Activated naive CD4-positive, alpha-beta T cell treated with anti-CD3 and anti-CD28 coated beads, Interleukin-2, amount 50 U/mL, for 72 hours (primary cell): ENCODE measurements around the gene PBX4. TPM values are rescaled to one million over a fixed set of nuclear protein-coding genes. Genes with fewer than 3 reads are reported as not detected.

Experiments
- ATAC-seq, 2 donors: fragments of 150-1000 bp; cut with Tn5 transposase; 2 replicates each; pipeline ENCODE4 v1.10.0; 2021; ENCODE audit warnings: mild to moderate bottlenecking in 2 of 2, moderate library complexity in 2 of 2
- DNase-seq, 2 donors: peaks; one replicate each; pipeline ENCODE4 v3.0.0; 2021 to 2022; ENCODE audit warnings: low spot score in 2 of 2
- H3K27ac Mint-ChIP-seq, 2 donors: one replicate each; pipeline ENCODE4 v1.8.0; 2022; ENCODE audit warnings: mild to moderate bottlenecking in 2 of 2, mixed read lengths in 2 of 2
- H3K36me3 Mint-ChIP-seq, 2 donors: one replicate each; pipeline ENCODE4 v1.8.0; 2022; ENCODE audit warnings: mixed read lengths in 2 of 2
- H3K9me3 Mint-ChIP-seq, 2 donors: one replicate each; pipeline ENCODE4 v1.8.0; 2022; ENCODE audit warnings: mixed read lengths in 2 of 2
- total RNA-seq, 2 donors: library from RNA; stranded (reverse); gene quantifications; one replicate each; pipeline ENCODE4 v1.2.3, GENCODE V29; 2022

Gene PBX4
- total RNA-seq, 2 donors from 2014 or later = 27.6 to 37.3 TPM

DNA sequence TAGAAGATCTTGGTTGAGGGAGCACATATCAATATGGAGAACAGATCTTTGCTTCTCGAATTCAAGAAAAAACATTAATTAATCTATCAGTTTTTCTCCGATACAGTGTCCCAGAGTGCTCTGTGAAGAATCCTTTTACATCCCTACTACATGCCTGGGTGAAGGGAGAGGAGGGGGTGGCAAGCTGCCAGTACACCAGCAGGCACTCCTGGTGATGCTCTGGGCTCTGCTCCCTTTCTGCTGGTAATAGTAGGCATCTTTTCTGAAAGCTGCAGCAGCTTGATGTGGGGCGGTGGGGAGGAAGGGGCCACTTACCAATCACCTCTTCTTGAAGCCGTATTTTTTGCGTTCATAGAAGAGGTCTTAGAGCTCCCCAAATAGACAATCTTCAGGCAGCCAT is 30.7 kb downstream of the PBX4 start:
- H3K36me3 Mint-ChIP-seq = peaks cover 5 to 19% of the 10 kb centered on the region in 2 donors

DNA sequence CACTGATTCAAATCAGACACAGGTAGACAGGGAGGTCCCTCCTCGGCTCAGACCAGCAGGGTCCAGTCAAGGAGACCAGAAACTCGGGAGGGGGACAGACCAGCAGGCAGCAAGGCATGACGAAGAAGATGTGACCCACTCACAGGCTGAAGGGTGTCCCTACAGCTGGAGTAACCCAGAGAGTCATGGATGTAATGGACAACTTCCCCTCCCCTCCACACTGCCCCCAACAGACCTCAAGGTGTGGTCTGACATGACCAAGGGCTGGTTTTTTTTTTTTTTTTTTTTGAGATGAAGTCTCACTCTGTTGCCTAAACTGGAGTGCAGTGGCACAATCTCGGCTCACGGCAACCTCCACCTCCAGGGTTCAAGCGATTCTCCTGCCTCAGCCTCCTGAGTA is 34.1 kb downstream of the PBX4 start:
- no peak for ATAC-seq
- Mint-ChIP-seq H3K27ac (no peak overlapping the region), H3K9me3 (no peaks in the 10 kb centered on the region), H3K36me3 (peaks cover 0 to 12% of the 10 kb centered on the region in 2 donors)
- no peak for DNase-seq

More for the DNA sequence above, 30.7 kb downstream of the PBX4 start:
- no peak for DNase-seq
- H3K9me3 Mint-ChIP-seq = no peaks in the 10 kb centered on the region
- no peak for ATAC-seq
- peak overlapping the region in 1 of 2 donors; percentile 94 for H3K27ac Mint-ChIP-seq

GRCh38 chr19:19582471-19582870 is 36.0 kb downstream of the PBX4 start:
- DNase-seq = no peak
- no peak for ATAC-seq
- peak overlapping the region in 1 of 2 donors; percentile 14 for H3K27ac Mint-ChIP-seq
- no peaks in the 10 kb centered on the region for H3K9me3 Mint-ChIP-seq
- no peaks in the 10 kb centered on the region for H3K36me3 Mint-ChIP-seq

DNA sequence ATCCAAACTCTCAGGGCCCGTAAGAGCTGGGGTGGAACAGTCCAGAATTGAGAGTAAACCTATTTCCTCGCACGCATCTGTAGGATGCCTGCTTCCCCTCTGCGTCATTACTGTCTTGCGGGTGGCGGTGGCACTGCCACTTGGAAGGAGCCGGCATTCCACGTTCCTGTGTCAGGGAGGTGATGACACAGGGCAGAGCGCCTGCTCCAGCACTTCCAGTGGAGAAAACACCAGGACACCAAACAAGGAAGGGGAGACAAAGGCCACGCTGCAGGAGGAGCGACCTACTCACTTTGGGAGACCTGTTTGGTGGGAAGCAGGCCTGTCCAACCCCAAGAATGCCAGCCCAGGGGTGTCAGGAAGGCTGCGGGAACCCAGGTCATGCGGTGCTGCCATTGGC is 37.1 kb downstream of the PBX4 start:
- no peak for ATAC-seq
- peak overlapping the region in 1 of 2 donors; percentile 88 for H3K27ac Mint-ChIP-seq
- H3K36me3 Mint-ChIP-seq = no peaks in the 10 kb centered on the region
- no peaks in the 10 kb centered on the region for H3K9me3 Mint-ChIP-seq
- DNase-seq = no peak

DNA sequence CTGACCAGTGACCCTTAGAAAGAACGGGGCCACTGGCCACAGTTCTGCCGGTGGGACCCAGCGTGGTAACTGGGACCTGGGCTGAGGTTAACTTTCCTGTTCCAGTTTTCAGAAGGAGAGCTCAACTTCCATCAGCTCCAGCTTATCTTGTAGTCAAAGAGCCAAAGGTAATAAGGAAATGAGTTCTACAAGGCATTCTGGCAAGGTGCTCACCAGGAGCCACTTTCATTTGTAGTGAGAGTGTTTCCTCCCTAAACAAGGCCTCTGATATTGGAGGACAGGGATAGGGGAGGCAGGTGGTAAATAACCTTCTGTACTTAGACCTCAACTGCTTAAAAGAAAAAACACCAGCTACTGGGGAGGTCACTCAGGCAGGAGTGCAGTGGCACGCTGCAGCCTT is 38.1 kb downstream of the PBX4 start:
- ATAC-seq (no peak), DNase-seq (no peak)
- Mint-ChIP-seq H3K9me3 (no peaks in the 10 kb centered on the region), H3K27ac (no peak overlapping the region), H3K36me3 (no peaks in the 10 kb centered on the region)

DNA sequence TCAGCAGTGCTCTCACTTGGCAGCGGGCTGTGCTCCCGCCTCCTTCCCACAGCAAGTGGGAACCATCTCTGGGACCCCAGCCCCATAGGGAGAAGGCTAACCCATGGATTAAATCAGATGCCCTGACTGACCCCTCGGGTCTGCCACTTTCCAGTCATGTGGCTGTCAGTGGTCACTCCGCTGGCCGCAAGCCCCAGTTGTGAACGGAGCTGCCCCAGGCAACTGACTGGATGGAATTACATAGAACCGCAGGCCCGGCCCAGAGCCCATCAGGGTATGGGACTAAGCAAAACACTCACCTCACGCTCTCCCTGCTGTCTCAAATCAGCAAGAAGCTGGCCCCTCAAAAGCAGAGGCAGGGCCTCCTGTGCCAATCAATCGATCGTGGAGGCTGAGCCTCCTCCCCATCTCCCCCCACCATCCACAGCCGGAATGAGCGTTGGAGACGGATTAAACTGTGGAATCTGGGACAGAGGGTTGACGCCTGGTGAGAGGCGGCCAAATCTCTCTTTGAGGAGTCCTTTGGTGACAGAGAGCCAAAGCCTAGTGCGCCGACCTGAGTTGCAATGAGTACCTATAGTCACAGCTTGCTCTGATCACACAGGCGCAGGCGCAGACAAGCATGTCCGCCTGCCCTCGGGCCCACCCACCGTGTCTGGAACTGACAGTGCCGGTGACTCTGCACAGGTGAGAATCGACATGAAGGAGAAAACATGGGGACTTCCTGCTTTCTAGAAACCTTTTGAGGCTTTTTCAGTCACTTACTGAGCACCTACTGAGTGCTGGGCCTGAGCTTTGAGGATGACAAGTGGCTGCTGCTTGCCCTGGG is 38.7 kb downstream of the PBX4 start:
- Mint-ChIP-seq H3K27ac (peak overlapping the region; percentile 46 to 72), H3K9me3 (no peaks in the 10 kb centered on the region), H3K36me3 (no peaks in the 10 kb centered on the region)
- DNase-seq (no peak), ATAC-seq (no peak)

DNA sequence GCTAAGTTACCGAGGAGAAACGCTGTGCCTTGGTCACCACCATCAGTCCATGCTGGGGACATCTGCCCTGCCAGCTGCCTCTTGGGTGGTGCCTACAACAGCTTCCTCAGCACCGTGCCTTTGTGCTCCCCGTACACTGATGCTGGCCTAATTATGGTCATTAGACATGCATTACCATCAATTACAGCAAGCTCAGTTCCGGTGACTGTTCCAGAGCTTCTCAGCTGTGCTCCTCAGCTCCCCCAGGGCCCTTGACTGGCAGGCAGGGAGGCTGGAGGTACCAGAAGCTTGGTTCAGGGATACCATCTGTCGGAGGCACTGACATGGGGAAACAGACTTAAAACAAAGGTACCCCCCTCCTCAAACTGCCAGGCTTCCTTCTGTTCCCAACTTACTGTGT is 40.2 kb downstream of the PBX4 start:
- Mint-ChIP-seq H3K36me3 (peaks cover 0 to 3% of the 10 kb centered on the region in 2 donors), H3K9me3 (no peaks in the 10 kb centered on the region), H3K27ac (no peak overlapping the region)
- no peak for ATAC-seq
- DNase-seq = no peak

DNA sequence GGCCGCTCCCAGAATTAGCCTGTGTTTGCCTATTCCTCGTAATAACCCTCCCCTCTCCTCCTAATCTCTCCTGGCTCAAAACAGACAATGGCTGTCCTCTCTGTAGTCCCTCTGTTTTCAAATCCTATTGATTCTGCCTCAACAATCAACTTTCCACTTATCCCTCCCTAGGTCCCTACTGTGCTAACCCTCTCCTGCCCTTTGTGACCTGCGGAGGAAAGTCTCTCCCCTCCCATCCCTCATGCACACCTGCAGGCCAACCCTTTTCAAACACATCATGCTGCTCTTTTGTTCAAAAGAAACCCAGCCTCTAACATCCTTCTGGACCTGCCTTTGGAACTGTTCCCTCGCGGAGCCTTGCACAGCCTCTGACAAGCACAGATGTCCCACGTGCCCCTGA is 43.1 kb downstream of the PBX4 start:
- no peak for ATAC-seq
- Mint-ChIP-seq H3K36me3 (peaks cover 0 to 10% of the 10 kb centered on the region in 2 donors), H3K9me3 (no peaks in the 10 kb centered on the region), H3K27ac (peak overlapping the region; percentile 4 to 7)
- no peak for DNase-seq

DNA sequence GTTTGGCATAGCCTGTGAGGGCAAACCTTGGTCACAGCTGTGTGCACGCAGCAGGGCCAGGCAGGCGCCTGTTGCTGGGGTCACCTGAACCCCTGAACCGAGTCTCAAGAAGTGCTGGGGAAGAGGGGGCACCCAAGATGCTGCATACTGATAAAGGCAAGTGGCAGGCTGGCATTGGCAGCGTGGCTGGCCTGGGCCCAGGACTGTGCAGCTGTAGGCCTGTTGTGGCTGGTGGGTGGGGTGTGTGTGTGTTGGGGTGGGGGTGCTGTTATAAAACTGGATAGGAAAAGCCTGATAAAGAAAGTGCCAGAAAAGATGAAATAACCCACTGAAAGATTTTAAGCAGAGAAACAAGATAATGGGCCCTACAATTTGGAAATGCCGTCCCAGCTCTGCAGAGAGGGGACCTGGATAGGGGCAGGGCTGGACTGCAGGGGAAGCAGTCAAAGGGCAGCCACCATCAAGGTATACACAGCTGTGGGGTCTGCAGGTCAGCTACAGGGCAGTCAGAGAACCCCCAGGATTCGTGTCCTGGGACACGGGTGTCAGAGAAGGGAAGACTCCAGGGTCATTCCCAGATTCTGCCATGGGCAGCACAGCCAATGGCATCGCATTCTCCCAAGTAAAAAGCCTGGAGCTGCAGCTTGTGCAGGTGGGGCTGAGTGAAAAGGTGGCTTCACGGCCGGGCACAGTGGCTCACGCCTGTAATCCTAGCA is 47.3 kb downstream of the PBX4 start:
- H3K9me3 Mint-ChIP-seq = no peaks in the 10 kb centered on the region
- H3K27ac Mint-ChIP-seq = peak overlapping the region; percentile 5 to 30

GRCh38 chr19:19570571-19570970 is 47.9 kb downstream of the PBX4 start:
- H3K36me3 Mint-ChIP-seq = peaks cover 0 to 24% of the 10 kb centered on the region in 2 donors
- H3K9me3 Mint-ChIP-seq = no peaks in the 10 kb centered on the region
- ATAC-seq (no peak), DNase-seq (no peak)
- peak overlapping the region; percentile 5 to 30 for H3K27ac Mint-ChIP-seq

More for the DNA sequence above, 47.3 kb downstream of the PBX4 start:
- DNase-seq = no peak
- peaks cover 0 to 24% of the 10 kb centered on the region in 2 donors for H3K36me3 Mint-ChIP-seq
- ATAC-seq = no peak

DNA sequence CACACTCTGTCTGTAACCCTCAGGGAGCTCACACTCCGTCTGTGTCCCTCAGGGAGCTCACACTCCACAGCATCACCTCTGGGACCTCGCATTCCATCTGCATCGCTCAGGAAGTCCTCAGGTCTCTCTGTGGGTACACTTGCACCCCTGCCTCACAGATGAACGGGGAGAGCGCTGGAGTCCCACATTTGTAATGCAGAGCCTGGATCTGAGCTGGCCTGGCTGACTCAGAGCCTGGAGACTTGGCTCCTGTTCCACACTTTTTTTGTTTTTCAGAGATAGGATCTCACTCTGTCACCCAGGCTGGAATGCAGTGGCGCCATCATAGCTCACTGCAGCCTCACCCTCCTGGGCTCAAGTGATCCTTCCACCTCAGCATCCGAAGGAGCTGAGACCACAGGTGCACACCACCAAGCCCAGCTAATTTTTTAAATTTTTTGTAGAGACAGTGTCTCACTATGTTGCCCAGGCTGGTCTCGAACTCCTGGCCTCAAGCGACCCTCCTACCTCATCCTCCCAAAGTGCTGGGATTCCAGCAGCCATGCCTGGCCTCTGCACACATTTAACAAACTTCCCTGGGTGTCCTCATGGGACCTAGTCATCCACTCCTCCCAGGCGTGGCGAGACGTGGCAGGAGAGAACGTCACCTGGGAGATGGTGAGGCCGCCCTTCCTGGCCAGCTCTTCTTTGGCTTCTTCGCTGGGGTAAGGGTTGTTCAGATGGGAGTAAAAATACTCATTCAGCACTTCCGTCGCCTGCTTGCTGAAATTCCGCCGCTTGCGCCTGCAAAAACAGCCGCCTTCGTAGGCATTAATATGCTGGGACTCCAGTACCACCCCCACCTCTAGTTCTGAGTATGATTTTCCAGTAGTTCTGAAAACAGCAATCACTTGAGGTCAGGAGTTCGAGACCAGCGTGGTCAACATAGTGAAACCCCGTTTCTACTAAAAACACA is 49.4 kb downstream of the PBX4 start:
- Mint-ChIP-seq H3K27ac (peak overlapping the region; percentile 60 to 73), H3K36me3 (peaks cover 10 to 37% of the 10 kb centered on the region in 2 donors), H3K9me3 (no peaks in the 10 kb centered on the region)
- ATAC-seq (peak in 1 of 2 donors; percentile 24), DNase-seq (no peak)

DNA sequence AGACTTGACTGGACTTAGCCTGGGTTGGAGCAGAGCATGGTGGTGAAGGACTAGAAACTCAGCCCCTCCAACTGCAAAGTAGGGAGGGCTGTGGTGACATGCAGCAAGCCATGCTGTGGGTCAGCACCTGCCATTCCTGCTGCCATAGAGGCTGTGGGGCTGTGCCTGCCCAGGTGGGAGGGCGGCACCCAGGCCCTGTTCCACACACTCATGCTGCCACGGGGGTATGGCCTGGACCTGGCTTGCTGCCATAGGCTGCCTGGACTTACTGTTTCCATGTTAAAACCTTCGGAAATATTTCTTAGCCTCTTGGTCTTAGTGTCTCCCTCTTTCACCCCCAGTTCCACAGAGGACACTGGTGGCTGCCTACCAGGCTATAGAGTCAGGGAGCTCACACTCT is 51.1 kb downstream of the PBX4 start:
- ATAC-seq (no peak), DNase-seq (no peak)
- peak overlapping the region; percentile 73 to 94 for H3K27ac Mint-ChIP-seq
- H3K36me3 Mint-ChIP-seq = peaks cover 10 to 33% of the 10 kb centered on the region in 2 donors
- H3K9me3 Mint-ChIP-seq = no peaks in the 10 kb centered on the region

DNA sequence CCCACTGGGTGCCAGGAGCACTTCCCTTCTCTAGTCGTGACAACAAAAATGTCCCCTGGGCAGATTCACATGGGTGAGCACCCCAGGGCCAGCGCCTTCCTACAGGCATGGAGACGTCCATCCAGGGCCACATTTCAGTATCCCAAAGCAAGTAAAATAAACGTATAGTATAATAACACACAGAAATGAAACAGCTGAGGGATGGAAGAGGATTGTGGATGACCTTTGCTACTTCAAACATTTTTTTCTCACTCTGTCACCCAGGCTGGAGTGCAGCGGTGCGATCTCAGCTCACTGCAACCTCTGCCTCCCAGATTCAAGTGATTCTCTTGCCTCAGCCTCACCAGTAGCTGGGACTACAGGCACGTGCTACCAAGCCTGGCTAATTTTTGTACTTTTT is 52.2 kb downstream of the PBX4 start:
- H3K27ac Mint-ChIP-seq = peak overlapping the region; percentile 29 to 65
- no peak for DNase-seq
- ATAC-seq = no peak
- H3K36me3 Mint-ChIP-seq = peaks cover 10 to 33% of the 10 kb centered on the region in 2 donors
- H3K9me3 Mint-ChIP-seq = no peaks in the 10 kb centered on the region

GRCh38 chr19:19563348-19563848 is 55.1 kb downstream of the PBX4 start:
- H3K27ac Mint-ChIP-seq = peak overlapping the region; percentile 81 to 84
- H3K9me3 Mint-ChIP-seq = no peaks in the 10 kb centered on the region
- DNase-seq (no peak), ATAC-seq (peak in 1 of 2 donors; percentile 16)
- H3K36me3 Mint-ChIP-seq = peaks cover 10 to 14% of the 10 kb centered on the region in 2 donors

- peaks cover 10 to 14% of the 10 kb centered on the region in 2 donors for H3K36me3 Mint-ChIP-seq
- no peaks in the 10 kb centered on the region for H3K9me3 Mint-ChIP-seq
- ATAC-seq (peak; percentile 63 to 84), DNase-seq (no peak)
- H3K27ac Mint-ChIP-seq = peak overlapping the region; percentile 81 to 84
Observed at GRCh38 chr19:19562665-19563347, 55.7 kb downstream of the PBX4 start.
